AG10803 (cell line): ENCODE measurements around the gene HOXB3.

Experiments used
- DNase-seq: peaks from one replicate; pipeline ENCODE4 v3.0.0; 2010; ENCODE audit warnings: low read depth
- H3K4me3 ChIP-seq: 2 replicates; pipeline ENCODE4 v1.5.1; 2011; ENCODE audit warnings: mild to moderate bottlenecking, low read length, control low read depth
- TF ChIP-seq, protein P1 (sequence below): conservative IDR thresholded peaks from 2 replicates; pipeline ENCODE4 v1.5.1; 2011; ENCODE audit warnings: mild to moderate bottlenecking, low read length, control low read depth, inconsistent platforms

HOXB3 gene

GRCh38 chr17:48500435-48501426 is 89.3 kb downstream of the HOXB3 start:
- DNase-seq: no peak
- TF ChIP-seq, protein P1, sequence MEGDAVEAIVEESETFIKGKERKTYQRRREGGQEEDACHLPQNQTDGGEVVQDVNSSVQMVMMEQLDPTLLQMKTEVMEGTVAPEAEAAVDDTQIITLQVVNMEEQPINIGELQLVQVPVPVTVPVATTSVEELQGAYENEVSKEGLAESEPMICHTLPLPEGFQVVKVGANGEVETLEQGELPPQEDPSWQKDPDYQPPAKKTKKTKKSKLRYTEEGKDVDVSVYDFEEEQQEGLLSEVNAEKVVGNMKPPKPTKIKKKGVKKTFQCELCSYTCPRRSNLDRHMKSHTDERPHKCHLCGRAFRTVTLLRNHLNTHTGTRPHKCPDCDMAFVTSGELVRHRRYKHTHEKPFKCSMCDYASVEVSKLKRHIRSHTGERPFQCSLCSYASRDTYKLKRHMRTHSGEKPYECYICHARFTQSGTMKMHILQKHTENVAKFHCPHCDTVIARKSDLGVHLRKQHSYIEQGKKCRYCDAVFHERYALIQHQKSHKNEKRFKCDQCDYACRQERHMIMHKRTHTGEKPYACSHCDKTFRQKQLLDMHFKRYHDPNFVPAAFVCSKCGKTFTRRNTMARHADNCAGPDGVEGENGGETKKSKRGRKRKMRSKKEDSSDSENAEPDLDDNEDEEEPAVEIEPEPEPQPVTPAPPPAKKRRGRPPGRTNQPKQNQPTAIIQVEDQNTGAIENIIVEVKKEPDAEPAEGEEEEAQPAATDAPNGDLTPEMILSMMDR: peak; percentile 20; the same call in 1 of the 2 replicates
- no peak overlapping the region for H3K4me3 ChIP-seq

DNA sequence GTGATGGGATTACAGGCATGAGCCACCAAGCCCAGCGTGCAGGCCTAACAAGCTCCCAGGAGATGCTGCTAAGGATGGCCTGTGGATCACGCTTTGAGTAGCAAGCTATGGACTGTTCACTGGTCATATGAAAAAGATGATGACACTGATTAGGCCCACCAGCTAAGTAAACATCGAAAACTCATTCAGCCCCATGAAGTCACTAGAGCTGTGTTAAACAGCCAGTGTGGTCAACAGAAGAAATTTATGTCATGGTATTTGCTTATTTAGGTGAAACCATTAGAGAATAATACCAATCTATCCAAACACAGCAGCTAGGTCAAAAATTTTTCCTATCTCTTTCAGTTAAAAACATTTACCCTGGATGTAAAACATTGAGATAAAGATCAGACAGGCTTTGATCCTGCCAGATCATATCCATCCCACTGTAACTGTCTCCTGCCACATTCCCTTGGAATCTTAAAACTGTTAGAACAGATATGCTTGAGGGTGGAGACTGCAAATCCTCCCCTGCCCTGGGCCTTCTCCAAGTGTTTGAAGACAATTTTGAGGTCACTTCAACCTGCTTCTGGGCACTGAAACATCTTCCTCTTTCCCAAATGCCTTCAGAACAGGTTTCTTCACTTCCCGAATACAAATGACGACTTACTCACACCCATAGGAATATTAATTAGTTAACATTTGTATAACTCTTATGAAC is 90.2 kb downstream of the HOXB3 start:
- TF ChIP-seq, protein P1: no peak
- no peak for DNase-seq
- no peak overlapping the region for H3K4me3 ChIP-seq

DNA sequence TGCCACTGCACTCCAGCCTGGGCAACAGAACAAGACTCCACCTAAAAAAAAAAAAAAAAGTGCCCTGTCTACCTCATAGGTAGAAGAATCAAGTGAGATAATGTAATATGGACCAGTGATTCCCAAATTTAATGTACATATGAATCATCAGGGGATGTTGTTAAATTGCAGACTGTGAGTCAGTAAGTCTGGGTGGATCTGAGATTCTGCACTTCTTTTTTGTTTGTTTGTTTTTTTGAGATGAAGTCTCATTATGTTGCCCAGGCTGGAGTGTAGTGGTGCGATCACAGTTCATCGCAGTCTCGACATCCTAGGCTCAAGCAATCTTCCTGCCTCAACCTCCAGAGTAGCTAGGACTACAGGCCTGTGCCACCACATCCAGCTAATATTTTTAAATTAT is 90.8 kb downstream of the HOXB3 start:
- no peak overlapping the region for H3K4me3 ChIP-seq
- TF ChIP-seq, protein P1: no peak
- DNase-seq: no peak
